Spleen (tissue), 11 donors: Measurements from ENCODE around the gene PER1. TPM values are rescaled to one million over a fixed set of nuclear protein-coding genes. Genes with fewer than 3 reads are reported as not detected.
A peak's percentile ranks its signal among the peaks of the same experiment; 100 is the strongest.

ENCODE experiments used
- DNase-seq: peaks from one replicate; pipeline ENCODE4 v3.0.0-alpha.2; 2020
- H3K27ac ChIP-seq, 8 donors: fragments of 200-600 bp; sonication (generic) in 7 of 8; 1 replicate in 4 of 8; 2 replicates in 4 of 8; pipeline versions ENCODE4 v1.5.0 to v1.8.0; 2016 to 2021; ENCODE audit warnings: inconsistent platforms in 4 of 8, mild to moderate bottlenecking in 4 of 8, moderate library complexity in 1 of 8
- H3K27me3 ChIP-seq, 7 donors: fragments of 200-600 bp; sonication (generic) in 6 of 7; replicated peaks in 1 of 7; 1 replicate in 4 of 7; 2 replicates in 3 of 7; pipeline versions ENCODE4 v1.5.0 to v1.8.0; 2016 to 2021; ENCODE audit warnings: inconsistent platforms in 3 of 7, mild to moderate bottlenecking in 1 of 7
- H3K36me3 ChIP-seq, 6 donors: fragments of 200-600 bp; sonication (generic) in 5 of 6; 1 replicate in 4 of 6; 2 replicates in 2 of 6; pipeline versions ENCODE4 v1.5.0 to v1.8.0; 2016 to 2021; ENCODE audit warnings: inconsistent platforms in 2 of 6
- H3K4me1 ChIP-seq, 6 donors: fragments of 200-600 bp; sonication (generic) in 5 of 6; 1 replicate in 3 of 6; 2 replicates in 3 of 6; pipeline versions ENCODE4 v1.5.0 to v1.8.0; 2016 to 2021; ENCODE audit warnings: inconsistent platforms in 3 of 6
- H3K4me3 ChIP-seq, 8 donors: fragments of 200-600 bp; sonication (generic) in 7 of 8; 1 replicate in 4 of 8; 2 replicates in 4 of 8; pipeline versions ENCODE4 v1.5.0 to v1.8.0; 2016 to 2021; ENCODE audit warnings: inconsistent platforms in 4 of 8, mild to moderate bottlenecking in 4 of 8, moderate library complexity in 2 of 8
- H3K9me3 ChIP-seq, 8 donors: fragments of 200-600 bp; sonication (generic) in 7 of 8; 1 replicate in 4 of 8; 2 replicates in 4 of 8; pipeline versions ENCODE4 v1.5.0 to v1.8.0; 2016 to 2021; ENCODE audit warnings: inconsistent platforms in 4 of 8
- CTCF ChIP-seq, 11 experiments: fragments of 200-600 bp in 7 of 11; fragments of 450-650 bp in 4 of 11; sonication (generic) in 4 of 11; IDR thresholded peaks in 8 of 11; conservative IDR thresholded peaks in 3 of 11; 1 replicate in 7 of 11; 2 replicates in 4 of 11; pipeline versions ENCODE4 v1.4.0 to v1.8.0; 2016 to 2021; ENCODE audit warnings: antibody characterized with exemption in 11 of 11, inconsistent platforms in 4 of 11, mild to moderate bottlenecking in 1 of 11
- POLR2A ChIP-seq, 3 donors: fragments of 450-650 bp; IDR thresholded peaks; one replicate each; pipeline ENCODE4 v1.5.1; 2017; ENCODE audit warnings: antibody characterized with exemption in 3 of 3, mild to moderate bottlenecking in 1 of 3
- POLR2AphosphoS5 ChIP-seq, 3 donors: sonication (generic); formaldehyde crosslinking; IDR thresholded peaks; one replicate each; pipeline ENCODE4 v1.5.1; 2017; ENCODE audit warnings: antibody characterized with exemption in 3 of 3
- WGBS, 5 donors: extraction: QIAGEN DNeasy Blood & Tissue Kit in 3 of 5; methylation state at CpG; one replicate each; pipeline versions ENCODE4 v1.1.5 to v1.1.7; 2013 to 2018; 5-methylcytosine and 5-hydroxymethylcytosine counted together
- intact Hi-C: fragments of 100-400 bp; cut with DNase I; formaldehyde crosslinking; loops from one replicate; pipeline ENCODE4 v1.15.0; 2023; ENCODE audit warnings: low total_unique reads
- polyA plus RNA-seq, 3 donors: library from polyadenylated mRNA; stranded (reverse); fragments of 200-250 nt; gene quantifications; one replicate each; pipeline ENCODE4 v1.2.1, GENCODE V29; 2013
- total RNA-seq, 7 donors: library from RNA; depleted of rRNA in 3 of 7; stranded (reverse); fragments of >200 nt in 3 of 7; fragmentation: NEBNext Ultra II Directional in 4 of 7; extraction: Animal tissue kit (Norgen Biotek cat#: 25700) in 4 of 7; gene quantifications; one replicate each; pipeline versions ENCODE4 v1.1.0 to v1.2.1, GENCODE V29; 2016 to 2021
- donor health status: healthy with polysubstance abuse.
- donor health status: DM: no; HTN: no; CAD: no; lungs with moderate emphysema.
- donor health status: DM: no; HTN: no; CAD: no.
- donor health status: Bipolar disorder and iron deficiency.
- donor health status: healthy.
- donor health status: DM: no; HTN: no; CAD: no.
- donor health status: DM: yes; HTN: yes; CAD: no.

Gene PER1
- total and polyA plus RNA-seq, 10 donors, result 12.6 to 213 (median 73.5) TPM

GRCh38 chr17:8151641-8152111 is 528 bp downstream of the PER1 start:
- H3K4me3 ChIP-seq, result peak overlapping the region; percentile 42 to 79 (median 66)
- intact Hi-C loops, result no loop called here
- peaks cover 16 to 55% (median 38%) of the 10 kb centered on the region in 6 donors for H3K36me3 ChIP-seq
- peaks cover 37 to 77% (median 60%) of the 10 kb centered on the region in 6 donors for H3K4me1 ChIP-seq
- peak overlapping the region; percentile 96 to 100 (median 98) for H3K27ac ChIP-seq
- no peaks in the 10 kb centered on the region for H3K9me3 ChIP-seq
- TF ChIP-seq CTCF (IDR thresholded peaks at IDR 0.05 in 8 of 11, conservative IDR thresholded peaks at IDR 0.05 in 3 of 11) (no peak), POLR2AphosphoS5 (IDR thresholded peaks at IDR 0.05) (peak in 1 of 3 donors; percentile 81), POLR2A (IDR thresholded peaks at IDR 0.05) (peak in 2 of 3 donors; percentile 4 to 53)
- DNase-seq, result peak; percentile 92
- WGBS, 5 donors, result 0 to 1% (median 1%) methylated on average over 22 of the region's 22 CpGs
- no peaks in the 10 kb centered on the region for H3K27me3 ChIP-seq

- no peaks in the 10 kb centered on the region for H3K9me3 ChIP-seq
- peaks cover 37 to 81% (median 60%) of the 10 kb centered on the region in 6 donors for H3K4me1 ChIP-seq
- DNase-seq, result peak; percentile 98
- peak overlapping the region; percentile 42 to 79 (median 66) for H3K4me3 ChIP-seq
- H3K27ac ChIP-seq, result peak overlapping the region; percentile 96 to 100 (median 98)
- H3K36me3 ChIP-seq, result peaks cover 16 to 60% (median 43%) of the 10 kb centered on the region in 6 donors
- WGBS, 5 donors, result 0 to 2% (median 0%) methylated on average over 16 to 38 of the region's 38 CpGs
- intact Hi-C loops, result no loop called here
- no peaks in the 10 kb centered on the region for H3K27me3 ChIP-seq
- peak; percentile 90 to 95 (median 90) for TF ChIP-seq POLR2AphosphoS5 (IDR thresholded peaks at IDR 0.05)
- peak in 2 of 3 donors; percentile 27 to 40 for TF ChIP-seq POLR2A (IDR thresholded peaks at IDR 0.05)
- TF ChIP-seq CTCF (IDR thresholded peaks at IDR 0.05 in 8 of 11, conservative IDR thresholded peaks at IDR 0.05 in 3 of 11), result peak in 7 of 11 experiments; percentile 5 to 47 (median 27)
These were observed 1.0 kb downstream of the PER1 start for GRCh38 chr17:8151120-8151640.

GRCh38 chr17:8150194-8151119 is 1.7 kb downstream of the PER1 start:
- TF ChIP-seq CTCF (IDR thresholded peaks at IDR 0.05 in 8 of 11, conservative IDR thresholded peaks at IDR 0.05 in 3 of 11), result no peak
- TF ChIP-seq POLR2AphosphoS5 (IDR thresholded peaks at IDR 0.05), result peak in 2 of 3 donors; percentile 40
- TF ChIP-seq POLR2A (IDR thresholded peaks at IDR 0.05), result no peak
- Histone ChIP-seq H3K27me3 (no peaks in the 10 kb centered on the region), H3K36me3 (peaks cover 16 to 67% (median 50%) of the 10 kb centered on the region in 6 donors), H3K4me3 (peak overlapping the region; percentile 42 to 79 (median 66)), H3K9me3 (no peaks in the 10 kb centered on the region), H3K27ac (peak overlapping the region; percentile 96 to 100 (median 98)), H3K4me1 (peaks cover 37 to 76% (median 55%) of the 10 kb centered on the region in 6 donors)
- WGBS, 5 donors, result 73 to 79% (median 78%) methylated on average over 17 to 18 of the region's 18 CpGs
- intact Hi-C loops, result no loop called here
- DNase-seq, result peak; percentile 80
